GM19372 (cell line): ENCODE results near the gene HIP1R.
"Not testable (repeated sequence)": the region's sequence is repeated elsewhere in the genome, so short reads cannot be mapped to it uniquely, and the experiment has no call there.

Experiments
- ATAC-seq: cut with Tn5 transposase; IDR thresholded peaks from one replicate; pipeline ENCODE4 v1.9.1; 2021; ENCODE audit warnings: mild to moderate bottlenecking, low read depth, moderate library complexity; ENCODE audit not compliant: unreplicated experiment

The HIP1R gene

DNA sequence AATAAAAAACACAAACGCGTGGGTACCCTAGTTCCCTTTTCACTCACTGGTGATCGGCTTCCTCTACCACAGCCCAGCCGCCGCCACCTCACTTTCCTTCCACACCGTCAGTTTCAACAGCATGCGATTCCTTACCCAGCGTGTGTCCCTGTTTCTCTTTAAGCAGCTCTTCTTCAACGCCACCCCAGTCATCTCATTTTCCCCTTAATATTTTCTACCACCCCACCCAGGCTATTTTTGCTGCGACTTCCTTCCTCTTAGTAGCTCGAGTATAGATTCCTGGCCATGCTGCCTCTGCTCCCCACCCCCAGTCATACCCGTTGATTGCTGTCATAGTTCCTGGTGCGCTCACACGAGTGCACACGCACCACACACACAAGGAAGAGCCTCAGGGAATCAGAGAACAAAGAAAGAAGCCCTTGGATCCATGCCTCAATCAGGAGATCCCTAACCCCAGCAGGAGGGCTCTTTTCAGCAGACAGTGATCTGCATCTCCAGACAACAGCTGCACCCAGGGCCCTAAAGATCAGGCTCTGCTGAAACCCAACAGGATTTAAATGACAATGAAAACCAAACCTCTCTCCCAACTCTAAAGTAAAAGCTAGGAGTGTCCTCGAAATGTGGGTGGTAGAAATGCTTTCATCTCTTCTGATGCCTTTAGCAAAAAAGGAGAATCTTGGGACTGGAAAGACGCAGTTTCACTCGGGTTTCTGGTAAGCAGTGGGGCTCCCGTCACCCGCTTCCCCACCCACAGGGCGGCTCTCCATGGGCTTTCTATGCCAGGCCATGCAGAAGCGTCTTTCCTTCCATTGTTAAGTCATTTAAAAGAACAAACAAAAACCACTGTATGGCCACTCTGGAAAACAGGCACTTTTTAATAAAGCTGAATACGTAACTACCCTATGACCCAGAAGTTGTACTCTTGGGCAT lies 36.9 kb downstream of the HIP1R start:
- no peak for ATAC-seq

DNA sequence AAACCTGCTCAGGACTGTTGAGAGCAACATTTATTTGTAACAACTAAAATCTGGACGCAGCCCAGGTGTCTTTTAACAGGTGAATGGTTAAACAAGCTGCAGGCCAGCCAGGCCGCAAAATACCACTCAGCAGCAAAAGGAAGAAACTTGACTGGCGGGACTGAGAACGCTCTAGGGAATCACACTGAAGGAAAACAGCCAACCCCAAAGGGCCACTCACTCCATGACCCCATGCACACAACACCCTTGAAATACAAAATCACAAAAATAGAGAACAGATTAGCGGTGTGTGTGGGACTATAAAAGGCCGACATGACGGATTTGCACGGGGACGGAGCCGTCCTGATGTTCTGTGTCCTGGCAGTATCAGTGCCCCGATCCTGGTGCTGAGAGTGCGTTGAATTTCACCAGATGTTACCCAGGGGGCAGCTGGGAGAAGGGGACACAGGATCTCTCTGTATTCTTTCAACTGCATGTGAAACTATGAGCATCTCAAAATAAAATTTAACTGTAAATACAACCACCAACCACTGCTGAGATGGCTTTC lies 37.6 kb downstream of the HIP1R start:
- no peak for ATAC-seq

DNA sequence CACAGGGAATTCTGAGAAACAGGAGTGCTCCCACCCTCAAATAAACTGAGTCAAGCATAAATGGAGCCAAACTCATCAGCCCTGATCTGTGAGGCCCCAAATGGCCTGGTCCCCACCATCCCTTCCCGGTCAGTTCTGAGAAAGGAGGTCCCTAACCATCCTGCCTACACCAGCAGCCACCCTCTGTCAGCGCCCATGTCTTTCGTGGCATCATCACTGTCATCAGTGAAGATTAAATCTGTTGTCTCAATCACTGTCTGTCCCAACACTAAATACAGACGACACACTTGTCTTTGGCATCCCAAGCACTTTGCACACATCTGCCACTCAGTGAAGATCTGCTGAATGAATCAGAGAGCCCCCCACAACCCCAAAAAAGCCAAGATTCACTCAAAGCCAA lies 38.3 kb downstream of the HIP1R start:
- ATAC-seq: no peak

DNA sequence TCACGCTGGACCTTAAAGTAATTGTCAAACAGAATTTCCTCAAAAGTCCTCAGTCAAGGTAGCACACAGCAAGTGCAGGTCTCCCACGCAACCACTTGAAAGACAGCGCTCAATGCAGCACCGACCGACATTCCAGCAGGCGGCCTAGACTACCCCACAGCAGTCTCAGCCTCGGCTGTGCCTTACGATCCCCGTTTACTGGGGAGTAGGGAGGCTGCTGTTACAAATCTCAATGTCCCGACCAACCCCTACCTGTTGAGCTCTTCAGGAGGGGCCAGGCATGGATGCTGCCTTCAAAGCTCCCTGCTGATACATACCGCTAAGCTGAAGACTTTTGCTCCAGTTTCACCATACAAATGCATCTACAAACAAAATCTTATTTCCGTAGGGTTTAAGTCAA lies 38.8 kb downstream of the HIP1R start:
- ATAC-seq: no peak

DNA sequence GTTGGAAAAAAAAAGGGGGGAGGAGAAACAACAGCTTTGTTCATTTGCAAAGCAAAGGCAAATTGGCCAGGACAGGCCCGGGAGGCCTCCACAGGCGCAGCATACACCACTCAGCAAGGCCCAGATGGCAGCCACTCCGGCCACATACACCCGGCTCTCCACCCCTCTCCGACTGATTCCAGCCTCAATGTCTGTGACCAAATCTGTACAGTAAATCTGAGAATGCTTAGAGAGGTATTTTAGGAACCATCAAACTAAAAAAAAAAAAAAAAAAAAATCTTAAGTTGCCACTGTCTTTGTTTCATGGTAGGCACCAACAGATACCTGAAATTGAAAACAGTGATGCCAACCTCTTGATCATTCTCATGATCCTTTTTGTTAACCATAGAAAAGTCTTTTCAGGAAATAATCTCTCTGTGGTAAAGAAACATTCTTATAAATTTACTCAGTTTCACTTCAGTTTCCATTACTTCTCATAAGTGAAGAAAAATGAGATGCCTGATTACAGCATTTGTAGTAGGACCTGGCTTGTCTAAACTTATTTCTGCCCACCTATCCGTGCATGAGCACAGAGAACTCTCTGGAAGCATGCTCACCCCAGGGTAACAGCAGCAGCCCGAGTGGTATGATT lies 40.4 kb downstream of the HIP1R start:
- peak; percentile 65 for ATAC-seq

DNA sequence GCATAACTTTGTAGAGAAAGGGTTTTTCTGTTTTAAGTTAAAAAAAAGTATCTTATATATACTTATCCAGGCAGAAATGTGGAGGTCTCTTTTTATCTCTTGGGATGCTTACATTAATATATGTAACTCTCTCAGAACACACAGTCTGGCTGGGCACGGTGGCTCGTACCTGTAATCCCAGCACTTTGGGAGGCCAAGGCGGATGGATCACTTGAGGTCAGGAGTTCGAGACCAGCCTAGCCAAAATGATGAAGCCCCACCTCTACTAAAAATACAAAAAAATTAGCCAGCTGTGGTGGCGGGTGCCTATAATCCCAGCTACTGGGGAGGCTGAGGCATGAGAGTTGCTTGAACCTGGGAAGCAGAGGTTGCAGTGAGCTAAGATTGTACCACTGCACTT lies 41.0 kb downstream of the HIP1R start:
- ATAC-seq: not testable (repeated sequence)

DNA sequence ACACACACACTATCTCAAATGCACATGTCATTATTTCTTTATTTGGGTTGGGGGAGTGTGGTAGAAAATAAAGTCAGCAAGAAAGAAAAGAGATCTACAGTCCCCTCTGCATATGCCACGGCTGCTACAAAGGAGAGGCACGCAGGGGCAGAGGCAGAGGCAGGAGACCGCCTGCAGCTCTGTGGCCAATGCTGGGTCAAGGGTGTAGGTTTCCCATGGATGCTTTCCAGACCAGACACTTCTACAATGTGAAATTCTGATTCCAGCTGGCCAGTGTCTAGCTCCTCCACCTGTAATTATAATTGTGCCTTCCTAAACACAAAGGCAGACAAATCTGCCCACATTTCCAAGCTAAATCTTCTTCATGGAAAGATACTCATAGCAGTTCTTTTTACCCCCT lies 41.5 kb downstream of the HIP1R start:
- no peak for ATAC-seq

DNA sequence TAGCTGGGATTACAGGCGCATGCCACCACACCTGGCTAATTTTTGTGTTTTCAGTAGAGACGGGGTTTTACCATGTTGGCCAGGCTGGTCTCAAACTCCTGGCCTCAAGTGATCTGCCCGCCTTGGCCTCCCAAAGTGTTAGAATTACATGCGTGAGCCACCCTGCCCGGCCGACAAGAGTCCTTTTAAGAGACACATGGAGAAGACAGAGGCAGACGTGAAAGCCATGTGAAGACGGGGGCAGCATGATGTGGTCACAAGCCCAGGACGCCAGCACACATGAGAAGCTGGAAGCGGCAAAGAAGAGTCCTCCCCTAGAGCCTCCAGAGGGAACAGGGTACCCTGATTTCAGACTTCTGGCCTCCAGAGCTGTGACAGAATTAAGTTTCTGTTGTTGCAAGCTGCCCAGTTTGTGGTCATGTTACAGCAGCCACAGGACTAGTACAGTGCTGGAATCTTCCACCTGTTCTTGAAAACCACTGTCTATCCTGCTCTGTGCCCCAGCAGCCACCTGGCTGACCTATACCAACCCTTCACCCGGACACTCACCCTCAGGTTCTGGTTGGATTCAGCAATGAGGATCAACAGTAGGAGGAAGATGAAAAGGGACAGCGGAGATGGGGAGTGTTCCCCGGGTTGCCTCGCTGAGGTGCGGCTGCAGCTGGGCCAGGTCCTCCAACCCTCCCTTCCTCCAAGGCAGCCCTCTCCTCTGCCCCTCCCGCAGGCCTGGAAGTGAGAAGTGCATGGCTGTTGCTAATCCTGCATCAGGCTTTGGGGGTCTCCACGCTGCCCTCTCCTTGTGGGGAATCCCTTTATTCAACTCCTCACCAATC lies 43.7 kb downstream of the HIP1R start:
- no peak for ATAC-seq

DNA sequence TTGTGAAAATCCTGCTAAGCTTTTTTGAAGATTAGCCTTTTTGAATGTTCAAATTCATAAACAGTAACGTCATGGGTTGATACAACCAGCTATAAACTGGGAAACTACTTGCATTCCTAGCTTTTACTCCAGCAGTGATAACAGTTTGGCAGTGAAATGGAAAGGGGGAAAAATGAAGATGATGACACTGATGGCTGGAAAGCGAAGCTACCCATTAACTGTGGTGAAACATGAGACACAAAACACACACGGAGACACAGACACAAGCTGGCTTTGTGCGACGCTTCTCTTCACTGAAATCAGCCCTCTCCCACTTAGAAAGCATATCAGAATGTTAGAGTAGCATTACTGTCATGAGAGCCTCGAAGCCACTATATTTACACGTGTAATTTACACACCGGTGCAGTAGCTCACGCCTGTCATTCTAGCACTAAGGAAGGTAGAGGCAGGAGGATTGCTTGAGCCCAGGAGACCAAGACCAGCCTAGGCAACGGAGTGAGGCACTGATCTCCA lies 45.0 kb downstream of the HIP1R start:
- ATAC-seq: no peak

DNA sequence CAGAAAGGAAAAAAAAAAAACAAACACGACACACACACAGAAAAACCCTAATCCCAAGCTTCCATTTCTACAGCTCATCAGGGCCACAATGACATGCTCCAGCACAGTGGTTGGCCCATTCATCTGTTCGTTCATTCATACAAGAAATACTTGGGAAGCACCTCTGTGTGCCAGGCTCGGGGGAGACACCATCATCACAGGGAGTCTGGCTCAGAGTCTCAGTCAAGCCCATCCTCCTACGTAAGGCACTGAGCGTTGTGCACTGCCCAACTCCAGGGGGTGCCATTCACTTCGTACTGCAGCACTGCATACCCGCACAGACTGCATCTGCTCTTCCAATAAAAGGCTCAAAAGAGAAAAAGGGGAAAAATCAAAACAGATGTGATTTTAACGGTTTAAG lies 45.4 kb downstream of the HIP1R start:
- ATAC-seq: no peak

DNA sequence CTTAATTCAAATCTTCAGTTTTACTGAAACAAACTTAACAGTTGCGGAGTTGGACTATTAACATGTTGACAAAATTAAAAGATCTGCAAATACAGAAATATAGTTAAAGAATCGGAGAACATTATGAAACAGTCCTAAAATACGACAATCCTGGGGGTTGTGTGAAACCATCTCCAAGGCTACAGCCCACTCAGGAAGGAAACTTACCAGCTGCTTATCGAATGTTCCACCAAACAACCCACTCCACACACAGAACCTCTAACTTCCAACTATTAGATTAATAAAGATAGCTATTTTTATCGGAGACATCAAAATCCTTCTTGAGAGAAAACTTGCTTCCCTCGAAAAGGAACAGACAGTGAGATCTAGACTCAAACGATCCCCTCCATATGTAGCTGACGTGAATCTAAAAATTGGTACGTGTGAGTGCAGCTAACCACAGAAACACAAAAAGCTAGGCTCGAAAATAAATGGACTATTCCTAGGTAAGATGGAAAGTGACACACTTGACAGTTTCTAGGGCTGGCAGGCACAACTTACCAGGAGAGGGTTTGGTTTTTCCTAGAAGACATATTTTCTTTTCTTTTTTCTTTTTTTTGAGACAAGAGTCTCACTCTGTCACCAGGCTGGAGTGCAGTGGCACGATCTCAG lies 47.8 kb downstream of the HIP1R start:
- ATAC-seq: no peak

DNA sequence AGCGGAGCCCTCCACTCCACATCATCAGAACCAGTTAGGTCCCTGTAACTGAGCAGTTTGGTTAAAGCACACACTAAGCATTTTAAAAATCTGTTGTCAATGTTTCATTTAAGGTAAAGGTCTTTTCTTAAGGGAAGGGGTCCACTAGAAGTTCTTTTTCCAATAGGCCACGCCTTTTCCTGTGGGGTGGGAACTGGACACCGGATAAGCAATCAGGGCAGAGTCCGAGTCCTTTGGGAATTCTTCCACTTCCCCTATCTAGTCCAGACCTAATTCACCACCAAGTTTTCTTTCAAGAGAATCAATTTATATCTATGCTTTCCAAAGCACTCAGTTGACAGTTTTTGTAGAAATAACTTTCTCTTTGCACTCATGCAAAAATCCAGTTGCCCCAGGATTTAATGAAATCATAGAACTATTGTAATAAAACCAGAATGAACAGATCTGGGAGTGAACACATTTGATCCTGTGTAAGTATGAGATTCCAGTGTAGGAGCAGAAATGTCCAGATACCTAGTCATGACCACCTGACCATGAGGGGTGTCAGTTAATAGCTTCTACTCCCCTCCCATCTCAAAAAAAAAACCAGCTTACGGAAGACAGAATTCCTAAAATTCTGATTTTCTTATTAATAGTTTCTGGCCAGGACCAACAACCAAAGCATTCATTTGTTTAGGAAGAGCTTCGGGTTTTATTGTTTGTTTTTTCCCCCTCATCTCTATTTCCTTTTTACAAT lies 49.0 kb downstream of the HIP1R start:
- ATAC-seq: no peak

DNA sequence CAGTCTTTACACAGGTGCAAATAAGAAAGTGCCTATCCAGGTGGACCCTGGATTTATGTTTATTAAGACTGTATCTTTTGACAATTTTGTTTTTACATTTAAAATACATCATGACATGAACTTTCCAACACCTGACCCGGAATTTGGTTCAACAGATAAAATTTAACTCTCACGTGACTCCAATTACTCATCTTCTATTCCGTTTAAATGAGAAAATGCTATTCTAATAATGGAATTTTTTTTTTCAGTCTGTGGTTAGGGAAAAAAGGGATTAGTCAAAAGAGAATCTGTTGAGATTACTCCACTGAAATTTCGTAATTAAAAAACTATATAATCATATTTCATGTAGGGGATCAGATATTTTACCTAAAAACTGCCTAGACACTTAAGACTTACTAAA lies 49.6 kb downstream of the HIP1R start:
- ATAC-seq: no peak

DNA sequence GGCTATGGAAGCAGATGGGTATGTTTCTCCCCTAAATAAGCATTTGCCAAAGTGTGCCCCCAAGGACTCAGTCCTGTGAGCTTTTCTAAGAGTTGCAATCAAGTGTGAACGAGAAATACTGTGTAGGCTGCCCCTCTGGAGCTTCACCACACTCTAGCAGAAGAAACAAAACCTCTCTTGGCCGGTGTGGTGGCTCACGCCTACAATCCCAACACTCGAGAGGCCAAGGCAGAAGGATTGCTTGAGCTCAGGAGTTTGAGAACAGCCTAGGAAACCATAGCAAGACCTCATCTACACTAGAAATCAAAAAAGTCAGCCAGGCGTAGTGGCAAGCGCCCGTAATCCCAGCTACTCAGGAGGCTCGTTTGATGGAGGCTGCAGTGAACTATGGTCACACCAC lies 50.9 kb downstream of the HIP1R start:
- no peak for ATAC-seq

DNA sequence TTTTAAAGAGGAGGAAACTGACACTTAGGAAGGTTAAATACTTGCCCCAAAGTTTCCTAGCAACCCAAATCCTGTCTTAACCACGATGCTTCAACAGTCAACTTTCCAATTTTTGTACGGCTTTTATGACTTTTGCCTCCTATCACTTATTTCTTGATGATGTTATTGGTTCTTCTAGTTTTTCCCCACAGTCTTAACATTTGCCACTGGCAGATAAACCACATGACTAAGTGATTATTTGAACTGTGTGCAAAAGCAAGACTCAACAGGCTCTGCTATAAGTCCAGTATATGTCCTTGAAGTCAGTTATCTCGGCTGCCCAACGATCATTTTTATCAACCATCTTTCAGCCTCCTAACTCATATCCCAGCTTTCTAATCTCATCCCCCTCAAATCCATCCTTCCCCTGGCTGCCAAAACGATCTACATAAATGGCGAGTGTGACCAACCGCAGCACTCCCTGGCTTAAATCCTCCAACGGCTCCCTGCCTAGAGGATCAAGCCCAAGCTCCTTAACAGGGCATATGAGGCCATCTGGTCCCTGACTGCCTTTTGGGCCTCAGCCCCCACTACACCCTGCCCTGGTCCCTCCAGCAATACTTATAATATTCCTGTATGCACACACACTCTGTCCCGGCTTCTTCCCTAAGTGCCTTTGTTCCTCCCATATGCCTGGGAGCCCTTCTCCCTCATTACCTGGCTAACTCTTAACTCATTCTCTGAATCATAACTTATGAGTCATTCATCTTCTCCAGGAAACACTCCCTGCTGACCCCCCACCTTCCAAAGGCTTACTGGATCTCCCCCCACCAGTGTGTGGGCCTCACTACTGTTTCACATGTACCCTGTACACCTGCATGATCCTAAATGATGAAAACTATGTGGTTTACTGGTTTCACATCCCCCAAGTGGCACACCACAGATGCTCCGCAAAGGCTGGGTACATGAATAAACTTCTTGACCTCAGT lies 51.9 kb downstream of the HIP1R start:
- ATAC-seq: peak; percentile 72

DNA sequence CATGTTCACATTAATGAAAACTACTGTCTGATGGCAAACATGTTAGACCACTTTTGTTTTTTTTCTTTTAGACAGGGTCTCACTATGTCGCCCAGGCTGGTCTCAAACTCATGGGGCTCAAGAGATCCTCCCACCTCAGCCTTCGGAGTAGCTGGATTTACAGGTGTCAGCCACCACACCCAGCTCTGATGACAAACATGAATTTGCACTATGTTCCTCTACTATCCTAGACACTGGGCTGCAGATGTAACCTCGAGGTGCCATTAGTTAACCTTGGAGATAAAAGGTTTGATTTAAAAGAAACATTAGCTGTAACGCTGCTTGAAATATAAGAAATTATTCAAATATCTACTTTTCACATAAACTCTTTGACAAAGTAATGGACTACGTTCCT lies 52.6 kb downstream of the HIP1R start:
- peak; percentile 34 for ATAC-seq

DNA sequence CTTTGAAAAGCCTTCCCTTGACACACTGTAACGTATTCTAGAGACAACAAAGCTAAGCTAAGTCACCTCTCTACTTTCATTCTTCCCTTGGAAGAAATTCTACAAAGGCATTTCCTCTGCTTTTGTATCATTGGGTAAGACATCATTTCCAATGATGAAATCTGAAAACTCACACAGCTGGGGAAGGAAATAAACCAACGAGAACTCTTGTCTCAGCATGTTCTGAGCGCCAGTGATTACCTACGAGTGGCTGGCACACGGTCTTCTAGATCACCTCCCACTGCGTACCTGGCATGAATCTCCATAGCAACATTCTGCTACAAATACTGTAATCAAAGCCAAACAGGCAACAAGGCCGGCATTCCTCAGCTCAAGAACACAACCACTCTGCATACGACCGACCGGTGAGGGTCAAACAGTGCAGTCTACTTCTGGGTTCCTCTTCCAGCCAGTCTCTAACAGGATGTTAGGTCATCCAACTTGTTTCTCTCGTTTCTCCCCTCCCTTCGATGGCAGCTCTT lies 53.0 kb downstream of the HIP1R start:
- no peak for ATAC-seq
